OCI-LY3 (cell line): ENCODE measurements around the gene BICC1.

Source experiments
- EZH2phosphoT487 ChIP-seq: fragments of 200-600 bp; shearing (Covaris generic); IDR thresholded peaks from 2 replicates; pipeline ENCODE4 v1.6.1; 2018; ENCODE audit warnings: antibody characterized with exemption, mixed run types, low read depth
- TF ChIP-seq, protein P1 (sequence below): fragments of 200-600, 300-600 bp; sonication (generic); IDR thresholded peaks from 2 replicates; pipeline ENCODE4 v1.5.1; 2014; ENCODE audit warnings: antibody characterized with exemption, low read length, low read depth

DNA sequence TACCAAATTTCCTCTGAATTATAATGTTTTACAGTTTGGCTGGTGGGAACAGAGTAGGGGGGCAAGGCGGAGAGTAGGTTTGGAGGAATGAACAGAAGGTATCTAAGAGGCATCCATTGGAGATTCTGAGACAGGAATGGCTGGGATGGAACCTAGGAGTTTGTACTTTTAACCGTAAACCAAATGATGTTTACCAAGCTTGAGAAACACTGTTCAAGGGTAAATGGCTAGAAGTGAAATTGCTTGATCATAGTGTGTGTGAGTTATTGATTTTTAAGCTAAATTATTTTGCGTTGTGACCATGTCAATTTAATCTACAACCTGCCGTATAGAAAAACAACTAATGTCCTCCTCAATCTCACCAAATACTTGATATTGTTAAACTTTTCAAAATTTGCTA, 357.4 kb downstream of the BICC1 start:
- TF ChIP-seq, protein P1, sequence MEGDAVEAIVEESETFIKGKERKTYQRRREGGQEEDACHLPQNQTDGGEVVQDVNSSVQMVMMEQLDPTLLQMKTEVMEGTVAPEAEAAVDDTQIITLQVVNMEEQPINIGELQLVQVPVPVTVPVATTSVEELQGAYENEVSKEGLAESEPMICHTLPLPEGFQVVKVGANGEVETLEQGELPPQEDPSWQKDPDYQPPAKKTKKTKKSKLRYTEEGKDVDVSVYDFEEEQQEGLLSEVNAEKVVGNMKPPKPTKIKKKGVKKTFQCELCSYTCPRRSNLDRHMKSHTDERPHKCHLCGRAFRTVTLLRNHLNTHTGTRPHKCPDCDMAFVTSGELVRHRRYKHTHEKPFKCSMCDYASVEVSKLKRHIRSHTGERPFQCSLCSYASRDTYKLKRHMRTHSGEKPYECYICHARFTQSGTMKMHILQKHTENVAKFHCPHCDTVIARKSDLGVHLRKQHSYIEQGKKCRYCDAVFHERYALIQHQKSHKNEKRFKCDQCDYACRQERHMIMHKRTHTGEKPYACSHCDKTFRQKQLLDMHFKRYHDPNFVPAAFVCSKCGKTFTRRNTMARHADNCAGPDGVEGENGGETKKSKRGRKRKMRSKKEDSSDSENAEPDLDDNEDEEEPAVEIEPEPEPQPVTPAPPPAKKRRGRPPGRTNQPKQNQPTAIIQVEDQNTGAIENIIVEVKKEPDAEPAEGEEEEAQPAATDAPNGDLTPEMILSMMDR = no peak
- TF ChIP-seq EZH2phosphoT487 = no peak
